Sigmoid colon (tissue), 7 donors: ENCODE data around the gene UBE2G1. TPM values are rescaled to one million over a fixed set of nuclear protein-coding genes. Genes with fewer than 3 reads are reported as not detected.
A peak's percentile ranks its signal among the peaks of the same experiment; 100 is the strongest.

Source experiments
- DNase-seq: peaks from one replicate; pipeline ENCODE4 v3.0.0-alpha.2; 2019
- H3K27ac ChIP-seq, 4 donors: fragments of 200-600 bp; sonication (generic); one replicate each; pipeline ENCODE4 v1.5.1; 2016 to 2019; ENCODE audit warnings: mild to moderate bottlenecking in 1 of 4
- H3K27me3 ChIP-seq, 3 donors: fragments of 200-600 bp; sonication (generic); one replicate each; pipeline ENCODE4 v1.5.1; 2019; ENCODE audit warnings: mild to moderate bottlenecking in 1 of 3
- H3K36me3 ChIP-seq, 4 donors: fragments of 200-600 bp; sonication (generic); one replicate each; pipeline ENCODE4 v1.5.1; 2016 to 2019
- H3K4me1 ChIP-seq, 4 donors: fragments of 200-600 bp; sonication (generic); one replicate each; pipeline ENCODE4 v1.5.1; 2017 to 2019
- H3K4me3 ChIP-seq, 4 donors: fragments of 200-600 bp; sonication (generic); one replicate each; pipeline ENCODE4 v1.5.1; 2017 to 2019; ENCODE audit warnings: mild to moderate bottlenecking in 2 of 4, moderate library complexity in 1 of 4
- H3K9me3 ChIP-seq, 4 donors: fragments of 200-600 bp in 3 of 4; sonication (generic) in 3 of 4; one replicate each; pipeline versions ENCODE4 v1.5.1 to v1.6.1; 2013 to 2019
- CTCF ChIP-seq, 4 experiments: fragments of 450-650 bp in 3 of 4; fragments of 200-600 bp in 1 of 4; IDR thresholded peaks; one replicate each; pipeline ENCODE4 v1.5.1; 2016 to 2019; ENCODE audit warnings: antibody characterized with exemption in 4 of 4, mild to moderate bottlenecking in 3 of 4, moderate library complexity in 2 of 4
- EP300 ChIP-seq, 4 donors: sonication (generic); formaldehyde crosslinking; IDR thresholded peaks; one replicate each; pipeline ENCODE4 v1.6.1; 2017; ENCODE audit warnings: antibody characterized with exemption in 4 of 4
- POLR2A ChIP-seq, 2 donors: fragments of 450-650 bp; IDR thresholded peaks; one replicate each; pipeline ENCODE4 v1.6.1; 2016; ENCODE audit warnings: antibody characterized with exemption in 2 of 2, mild to moderate bottlenecking in 2 of 2, moderate library complexity in 2 of 2
- POLR2AphosphoS5 ChIP-seq, 4 donors: sonication (generic); formaldehyde crosslinking; IDR thresholded peaks; one replicate each; pipeline ENCODE4 v1.6.1; 2017; ENCODE audit warnings: antibody characterized with exemption in 4 of 4
- WGBS, 2 donors: extraction: QIAGEN DNeasy Blood & Tissue Kit; methylation state at CpG; one replicate each; pipeline ENCODE4 v1.1.7; 2013; 5-methylcytosine and 5-hydroxymethylcytosine counted together
- intact Hi-C: fragments of 100-400 bp; cut with DNase I; formaldehyde crosslinking; loops from one replicate; pipeline ENCODE4 v1.15.1; 2023
- polyA plus RNA-seq, 3 donors: library from polyadenylated mRNA; stranded (reverse); fragments of 200-250 nt; gene quantifications; one replicate each; pipeline ENCODE4 v1.2.3, GENCODE V29; 2013
- total RNA-seq, 4 donors: library from RNA; depleted of rRNA; stranded (reverse); fragments of >200 nt; gene quantifications; one replicate each; pipeline ENCODE4 v1.1.0, GENCODE V29; 2016
- donor health status: healthy with polysubstance abuse.
- donor health status: Bipolar disorder and iron deficiency.
- donor health status: healthy.

The UBE2G1 gene
- total and polyA plus RNA-seq, 7 donors, result 20.5 to 111 (median 83.2) TPM

DNA sequence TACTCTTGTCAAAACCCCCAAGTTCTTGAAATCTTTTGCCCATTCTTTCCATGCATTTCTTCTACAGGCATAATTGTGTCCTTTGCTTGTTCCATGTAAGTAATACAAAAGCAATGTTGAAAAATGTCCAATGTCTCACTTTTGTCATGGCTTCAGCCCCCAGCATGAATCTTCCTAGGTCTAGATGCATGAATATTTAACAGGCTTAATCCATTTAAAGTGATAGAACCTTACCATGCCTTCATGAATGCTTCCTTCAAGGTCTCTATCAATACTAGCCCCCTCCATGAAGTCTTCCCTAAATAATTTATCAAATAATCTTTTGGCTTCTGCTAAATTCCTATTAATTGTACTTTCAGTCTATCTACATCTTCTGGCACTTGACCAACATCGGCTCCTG lies 56.6 kb downstream of the UBE2G1 start:
- Histone ChIP-seq H3K36me3 (peaks cover 0 to 23% (median 3%) of the 10 kb centered on the region in 4 donors), H3K27me3 (no peaks in the 10 kb centered on the region), H3K9me3 (no peaks in the 10 kb centered on the region), H3K27ac (peak overlapping the region in 3 of 4 donors; percentile 0 to 37 (median 37)), H3K4me1 (peaks cover 0 to 76% (median 58%) of the 10 kb centered on the region in 4 donors), H3K4me3 (no peak overlapping the region)
- DNase-seq, result no peak
- TF ChIP-seq POLR2A (IDR thresholded peaks at IDR 0.05) (no peak), POLR2AphosphoS5 (IDR thresholded peaks at IDR 0.05) (no peak), CTCF (IDR thresholded peaks at IDR 0.05) (no peak), EP300 (IDR thresholded peaks at IDR 0.05) (no peak)
- 11 to 47% methylated on average over 1 of the region's 1 CpG for WGBS, 2 donors
- intact Hi-C loops, result loop anchor here (5.0 kb wide), 1 partner anchor 52 kb away; no protein-coding TSS in a partner anchor

GRCh38 chr17:4307179-4307930 lies 59.1 kb downstream of the UBE2G1 start:
- Histone ChIP-seq H3K36me3 (peaks cover 0 to 24% (median 3%) of the 10 kb centered on the region in 4 donors), H3K27ac (no peak overlapping the region), H3K4me1 (peaks cover 0 to 69% (median 49%) of the 10 kb centered on the region in 4 donors), H3K27me3 (no peaks in the 10 kb centered on the region), H3K4me3 (no peak overlapping the region), H3K9me3 (no peaks in the 10 kb centered on the region)
- 93 to 94% methylated on average over 7 of the region's 7 CpGs for WGBS, 2 donors
- no peak for DNase-seq
- intact Hi-C loops, result no loop called here
- no peak for TF ChIP-seq POLR2AphosphoS5 (IDR thresholded peaks at IDR 0.05)

DNA sequence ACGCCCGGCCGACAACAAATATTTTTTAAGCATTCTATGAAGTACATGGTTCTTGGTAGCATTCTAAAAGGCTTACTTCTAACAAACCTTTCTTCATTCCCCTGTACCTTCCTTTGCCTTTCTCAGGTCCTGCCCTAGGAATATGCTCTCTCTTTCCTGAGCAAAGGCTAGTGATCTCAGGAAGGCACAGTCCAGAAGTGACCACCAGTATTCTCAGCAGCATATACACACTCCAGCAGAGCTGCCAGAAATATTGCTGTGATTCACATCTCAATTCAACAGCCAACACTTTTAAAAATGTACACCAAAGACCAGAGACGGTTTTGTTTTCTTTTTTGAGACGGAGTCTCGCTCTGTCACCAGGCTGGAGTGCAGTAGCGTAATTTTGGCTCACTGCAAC lies 61.3 kb downstream of the UBE2G1 start:
- Histone ChIP-seq H3K27me3 (no peaks in the 10 kb centered on the region), H3K27ac (peak overlapping the region in 3 of 4 donors; percentile 11 to 42 (median 34)), H3K9me3 (no peaks in the 10 kb centered on the region), H3K36me3 (peaks cover 0 to 30% (median 3%) of the 10 kb centered on the region in 4 donors), H3K4me3 (no peak overlapping the region), H3K4me1 (peaks cover 0 to 69% (median 42%) of the 10 kb centered on the region in 4 donors)
- no peak for TF ChIP-seq POLR2A (IDR thresholded peaks at IDR 0.05)
- no peak for TF ChIP-seq CTCF (IDR thresholded peaks at IDR 0.05)
- no peak for TF ChIP-seq EP300 (IDR thresholded peaks at IDR 0.05)
- TF ChIP-seq POLR2AphosphoS5 (IDR thresholded peaks at IDR 0.05), result no peak
- 93 to 94% methylated on average over 7 of the region's 7 CpGs for WGBS, 2 donors
- no peak for DNase-seq
- intact Hi-C loops, result no loop called here

GRCh38 chr17:4304417-4305027 lies 62.0 kb downstream of the UBE2G1 start:
- DNase-seq, result no peak
- Histone ChIP-seq H3K27ac (peak overlapping the region in 3 of 4 donors; percentile 11 to 42 (median 34)), H3K27me3 (no peaks in the 10 kb centered on the region), H3K9me3 (no peaks in the 10 kb centered on the region), H3K4me1 (peaks cover 0 to 62% (median 35%) of the 10 kb centered on the region in 4 donors), H3K4me3 (no peak overlapping the region), H3K36me3 (peaks cover 0 to 30% (median 3%) of the 10 kb centered on the region in 4 donors)
- intact Hi-C loops, result loop anchor here (5.0 kb wide), 1 partner anchor 42 kb away; the partner anchor contains the start of gene ANKFY1
- peak; percentile 18 to 75 (median 51) for TF ChIP-seq CTCF (IDR thresholded peaks at IDR 0.05)
- TF ChIP-seq POLR2AphosphoS5 (IDR thresholded peaks at IDR 0.05), result no peak
- WGBS, 2 donors, result 48 to 52% methylated on average over 6 of the region's 6 CpGs

GRCh38 chr17:4301066-4301465 lies 65.4 kb downstream of the UBE2G1 start:
- WGBS, 2 donors, result 92% methylated on average over 5 of the region's 5 CpGs
- no peak for DNase-seq
- TF ChIP-seq CTCF (IDR thresholded peaks at IDR 0.05), result no peak
- TF ChIP-seq POLR2AphosphoS5 (IDR thresholded peaks at IDR 0.05), result peak in 1 of 4 donors; percentile 9
- Histone ChIP-seq H3K36me3 (peaks cover 0 to 23% (median under 1%) of the 10 kb centered on the region in 4 donors), H3K4me1 (peaks cover 0 to 58% (median 37%) of the 10 kb centered on the region in 4 donors), H3K27ac (peak overlapping the region in 3 of 4 donors; percentile 38 to 58 (median 48)), H3K9me3 (no peaks in the 10 kb centered on the region), H3K27me3 (no peaks in the 10 kb centered on the region), H3K4me3 (no peak overlapping the region)
- intact Hi-C loops, result loop anchor here (5.0 kb wide), 1 partner anchor 39 kb away; the partner anchor contains the start of gene ANKFY1
